H1 (cell line): Measurements from ENCODE around the gene TEX2. TPM values are rescaled to one million over a fixed set of nuclear protein-coding genes. Genes with fewer than 3 reads are reported as not detected.

ENCODE experiments used
- CTCF ChIA-PET: fragments of 300-600 bp; sonication (Branson Sonifier 250); formaldehyde crosslinking; loops from one replicate; lab custom pipeline; 2021; ENCODE audit not compliant: partially characterized antibody; lab: Charles Lee
- POLR2A ChIA-PET: fragments of 300-600 bp; sonication (Branson Sonifier 250); formaldehyde crosslinking; loops from one replicate; lab custom pipeline; 2021; ENCODE audit warnings: inconsistent platforms; ENCODE audit not compliant: partially characterized antibody; lab: Charles Lee
- DNase-seq, 2 experiments: peaks; one replicate each; pipeline versions ENCODE4 v3.0.0 to v3.0.0-alpha.2; 2010 to 2022; ENCODE audit warnings: low spot score in 2 of 2, low read depth in 1 of 2, mixed read lengths in 1 of 2
- FAIRE-seq: peaks from 2 replicates; lab custom pipeline; 2011; peaks lifted over from hg19 to GRCh38; lab: Jason Lieb, UNC
- H2AFZ ChIP-seq: 2 replicates; pipeline ENCODE4 v1.8.1; 2012; ENCODE audit warnings: low read length, inconsistent platforms
- H2AK5ac ChIP-seq: 2 replicates; pipeline ENCODE4 v1.6.1; 2013; ENCODE audit warnings: low read depth, low read length
- H2BK120ac ChIP-seq: replicated peaks from 2 replicates; pipeline ENCODE3; 2013; ENCODE audit warnings: low read depth, low read length, inconsistent platforms
- H2BK12ac ChIP-seq: 2 replicates; pipeline ENCODE4 v1.6.1; 2013; ENCODE audit warnings: low read depth, low read length
- H2BK15ac ChIP-seq: 2 replicates; pipeline ENCODE4 v1.6.1; 2013; ENCODE audit warnings: low read length
- H2BK20ac ChIP-seq: 2 replicates; pipeline ENCODE4 v1.6.1; 2013; ENCODE audit warnings: low read length
- H2BK5ac ChIP-seq: 2 replicates; pipeline ENCODE4 v1.6.1; 2013; ENCODE audit warnings: low read depth, low read length
- H3K14ac ChIP-seq: 2 replicates; pipeline ENCODE4 v1.6.1; 2013; ENCODE audit warnings: inconsistent platforms; ENCODE audit not compliant: insufficient read length
- H3K18ac ChIP-seq: 2 replicates; pipeline ENCODE4 v1.6.1; 2013; ENCODE audit warnings: low read length; ENCODE audit errors: extremely low read depth
- H3K23ac ChIP-seq: 2 replicates; pipeline ENCODE4 v1.6.1; 2013; ENCODE audit warnings: inconsistent platforms; ENCODE audit not compliant: insufficient read length
- H3K23me2 ChIP-seq: 2 replicates; pipeline ENCODE4 v1.6.1; 2013; ENCODE audit warnings: low read depth, low read length
- H3K27ac ChIP-seq: 2 replicates; pipeline ENCODE4 v1.6.1; 2011; ENCODE audit warnings: low read depth, low read length, inconsistent platforms
- H3K27me3 ChIP-seq, 4 experiments: replicated peaks in 1 of 4; 1 replicate in 1 of 4; 2 replicates in 3 of 4; pipeline versions ENCODE4 v1.6.1 to v1.8.1; 2011 to 2013; ENCODE audit warnings: low read length in 3 of 4, mild to moderate bottlenecking in 3 of 4, inconsistent platforms in 2 of 4, mixed read lengths in 2 of 4, moderate library complexity in 1 of 4; ENCODE audit not compliant: control insufficient read depth in 3 of 4, insufficient read depth in 3 of 4; ENCODE audit errors: extremely low read depth in 1 of 4
- H3K36me3 ChIP-seq, 4 experiments: 2 replicates each; pipeline versions ENCODE4 v1.6.1 to v1.8.1; 2011 to 2013; ENCODE audit warnings: mild to moderate bottlenecking in 4 of 4, low read length in 3 of 4, moderate library complexity in 2 of 4, control low read depth in 1 of 4, inconsistent platforms in 1 of 4; ENCODE audit not compliant: insufficient read depth in 4 of 4, control insufficient read depth in 2 of 4
- H3K4ac ChIP-seq: replicated peaks from 2 replicates; pipeline ENCODE3; 2013; ENCODE audit warnings: low read length, low read depth, mixed read lengths, inconsistent platforms; ENCODE audit not compliant: insufficient read length
- H3K4me1 ChIP-seq, 4 experiments: replicated peaks in 1 of 4; 1 replicate in 1 of 4; 2 replicates in 3 of 4; pipeline versions ENCODE4 v1.6.1 to v1.8.1; 2011 to 2013; ENCODE audit warnings: low read length in 3 of 4, inconsistent platforms in 2 of 4, mixed read lengths in 1 of 4; ENCODE audit not compliant: insufficient read depth in 4 of 4, control insufficient read depth in 3 of 4
- H3K4me2 ChIP-seq, 2 experiments: 2 replicates each; pipeline versions ENCODE4 v1.6.1 to v1.8.1; 2011 to 2013; ENCODE audit warnings: low read depth in 2 of 2, low read length in 2 of 2, control low read depth in 1 of 2, inconsistent platforms in 1 of 2, mild to moderate bottlenecking in 1 of 2; ENCODE audit not compliant: insufficient read depth in 1 of 2
- H3K4me3 ChIP-seq, 4 experiments: fragments of 200-600, 300-600 bp in 1 of 4; sonication (generic), shearing (Covaris generic), sonication (Bioruptor Twin) in 1 of 4; 2 replicates each; pipeline versions ENCODE4 v1.5.1 to v1.8.1; 2011 to 2016; ENCODE audit warnings: low read length in 4 of 4, low read depth in 3 of 4, control low read depth in 2 of 4, inconsistent platforms in 2 of 4, mild to moderate bottlenecking in 2 of 4, mixed read lengths in 1 of 4, moderate library complexity in 1 of 4; ENCODE audit not compliant: insufficient read depth in 2 of 4; ENCODE audit errors: extremely low read depth in 1 of 4
- H3K56ac ChIP-seq: replicated peaks from 2 replicates; pipeline ENCODE3; 2013; ENCODE audit warnings: low read depth, mild to moderate bottlenecking, mixed read lengths, low read length, inconsistent platforms; ENCODE audit not compliant: insufficient read length
- H3K79me1 ChIP-seq: 2 replicates; pipeline ENCODE4 v1.6.1; 2013; ENCODE audit warnings: low read depth, low read length, control low read depth
- H3K79me2 ChIP-seq, 2 experiments: 2 replicates each; pipeline versions ENCODE4 v1.6.1 to v1.8.1; 2012 to 2013; ENCODE audit warnings: low read length in 2 of 2, mild to moderate bottlenecking in 2 of 2, inconsistent platforms in 1 of 2; ENCODE audit not compliant: insufficient read depth in 2 of 2, control insufficient read depth in 1 of 2
- H3K9ac ChIP-seq, 4 experiments: replicated peaks in 1 of 4; 1 replicate in 1 of 4; 2 replicates in 3 of 4; pipeline versions ENCODE4 v1.6.1 to v1.8.1; 2011 to 2013; ENCODE audit warnings: low read depth in 3 of 4, low read length in 3 of 4, control low read depth in 2 of 4, mild to moderate bottlenecking in 2 of 4, moderate library complexity in 2 of 4, inconsistent platforms in 1 of 4; ENCODE audit errors: extremely low read depth in 1 of 4
- H3K9me3 ChIP-seq, 2 experiments: 2 replicates each; pipeline versions ENCODE4 v1.6.1 to v1.8.1; 2012 to 2013; ENCODE audit warnings: mild to moderate bottlenecking in 2 of 2, moderate library complexity in 2 of 2, control low read depth in 1 of 2, inconsistent platforms in 1 of 2, low read depth in 1 of 2, low read length in 1 of 2, mixed read lengths in 1 of 2; ENCODE audit not compliant: insufficient read depth in 2 of 2
- H4K20me1 ChIP-seq, 2 experiments: replicated peaks in 1 of 2; 2 replicates each; pipeline versions ENCODE3 to v1.8.1; 2011 to 2013; ENCODE audit warnings: inconsistent platforms in 2 of 2, low read length in 2 of 2, mild to moderate bottlenecking in 1 of 2; ENCODE audit not compliant: insufficient read depth in 2 of 2, control insufficient read depth in 1 of 2
- H4K5ac ChIP-seq: 2 replicates; pipeline ENCODE4 v1.6.1; 2013; ENCODE audit warnings: low read length, low read depth, mixed read lengths, inconsistent platforms; ENCODE audit not compliant: insufficient read length
- H4K8ac ChIP-seq: 2 replicates; pipeline ENCODE4 v1.8.0; 2013; ENCODE audit warnings: mild to moderate bottlenecking, moderate library complexity, low read length, inconsistent platforms; ENCODE audit not compliant: insufficient read depth; ENCODE audit errors: extremely low read depth
- H4K91ac ChIP-seq: replicated peaks from 2 replicates; pipeline ENCODE3; 2013; ENCODE audit warnings: low read length, mixed read lengths, inconsistent platforms; ENCODE audit not compliant: insufficient read length
- ATF3 ChIP-seq: IDR thresholded peaks from 2 replicates; pipeline ENCODE4 v1.6.1; 2011; ENCODE audit warnings: low read depth, mild to moderate bottlenecking, low read length; ENCODE audit not compliant: insufficient read depth
- BRCA1 ChIP-seq: IDR thresholded peaks from 2 replicates; pipeline ENCODE4 v1.6.1; 2012; ENCODE audit warnings: low read depth, low read length, improper control_type of control experiment
- CREB1 ChIP-seq: IDR thresholded peaks from 2 replicates; pipeline ENCODE4 v1.6.1; 2012; ENCODE audit warnings: inconsistent platforms
- EGR1 ChIP-seq: IDR thresholded peaks from 2 replicates; pipeline ENCODE4 v1.6.1; 2011; ENCODE audit warnings: low read depth, low read length, borderline replicate concordance
- EZH2 ChIP-seq: fragments of 200-600 bp; sonication (generic); IDR thresholded peaks from 2 replicates; pipeline ENCODE4 v1.7.1; 2012; ENCODE audit warnings: low read depth, mild to moderate bottlenecking, moderate library complexity, low read length, inconsistent platforms; ENCODE audit not compliant: severe bottlenecking
- HDAC6 ChIP-seq: IDR thresholded peaks from one replicate; pipeline ENCODE4 v1.7.1; 2012; ENCODE audit warnings: low read depth, mild to moderate bottlenecking, inconsistent platforms, low read length, moderate library complexity
- JUND ChIP-seq: IDR thresholded peaks from 2 replicates; pipeline ENCODE4 v1.6.1; 2011; ENCODE audit warnings: mild to moderate bottlenecking, improper control_type of control experiment, low read length
- POU5F1 ChIP-seq: IDR thresholded peaks from 2 replicates; pipeline ENCODE4 v1.6.1; 2011; ENCODE audit warnings: low read depth, mild to moderate bottlenecking, low read length, moderate library complexity
- RFX5 ChIP-seq: IDR thresholded peaks from 2 replicates; pipeline ENCODE4 v1.6.1; 2011; ENCODE audit warnings: low read depth, low read length, improper control_type of control experiment, borderline replicate concordance
- SAP30 ChIP-seq: fragments of 300-600 bp; sonication (generic); IDR thresholded peaks from 2 replicates; pipeline ENCODE4 v1.7.1; 2012; ENCODE audit warnings: low read length, moderate library complexity, mild to moderate bottlenecking, inconsistent platforms; ENCODE audit not compliant: insufficient read depth, insufficient replicate concordance
- SIRT6 ChIP-seq: IDR thresholded peaks from one replicate; pipeline ENCODE4 v1.7.1; 2012; ENCODE audit warnings: low read length, inconsistent platforms
- SIX5 ChIP-seq: IDR thresholded peaks from 2 replicates; pipeline ENCODE4 v1.6.1; 2011; ENCODE audit warnings: mild to moderate bottlenecking, low read depth, low read length
- SP1 ChIP-seq: IDR thresholded peaks from 2 replicates; pipeline ENCODE4 v1.6.1; 2011; ENCODE audit warnings: low read depth, low read length
- SP2 ChIP-seq: IDR thresholded peaks from 2 replicates; pipeline ENCODE4 v1.6.1; 2012; ENCODE audit warnings: mild to moderate bottlenecking, low read length, inconsistent platforms
- TAF1 ChIP-seq: IDR thresholded peaks from 2 replicates; pipeline ENCODE4 v1.6.1; 2011; ENCODE audit warnings: mild to moderate bottlenecking, low read depth, low read length
- TBP ChIP-seq: IDR thresholded peaks from 2 replicates; pipeline ENCODE4 v1.6.1; 2011; ENCODE audit warnings: low read depth, low read length, improper control_type of control experiment
- WGBS, 2 experiments: shearing (Covaris generic) in 1 of 2; methylation state at CpG; one replicate each; pipeline versions ENCODE4 v1.1.6 to v1.1.7; 2013 to 2015; ENCODE audit warnings: low lambda C conversion rate in 2 of 2, mixed read lengths in 2 of 2, inconsistent platforms in 1 of 2, low coverage in 1 of 2, missing lambda C conversion rate in 1 of 2; ENCODE audit not compliant: insufficient replicate concordance in 2 of 2, insufficient coverage in 1 of 2, insufficient read length in 1 of 2; ENCODE audit errors: extremely low coverage in 1 of 2, missing lambda C conversion rate in 1 of 2; 5-methylcytosine and 5-hydroxymethylcytosine counted together
- polyA plus RNA-seq, 7 experiments: library from polyadenylated mRNA; depleted of rRNA in 3 of 7; stranded (reverse) in 5 of 7; unstranded in 2 of 7; fragments of >200 nt in 5 of 7; fragments of 200-250 nt in 2 of 7; gene quantifications; 1 replicate in 5 of 7; 2 replicates in 1 of 7; 4 replicates in 1 of 7; pipeline versions ENCODE4 v1.2.1 to v1.2.3, GENCODE V29; 2011 to 2013; ENCODE audit warnings: missing spikeins in 2 of 7, mixed read lengths in 2 of 7
- total RNA-seq: library from RNA; stranded (reverse); fragmentation: NEBNext Ultra II Directional; extraction: Animal tissue kit (Norgen Biotek cat#: 25700); gene quantifications from 2 replicates; pipeline ENCODE4 v1.2.1, GENCODE V29; 2021

The TEX2 gene
- total and polyA plus RNA-seq, 2 of the 8 experiments (the other 6 are each of a cell fraction or from before 2014, with no cell fraction given): 6.1 to 15.6 TPM

DNA sequence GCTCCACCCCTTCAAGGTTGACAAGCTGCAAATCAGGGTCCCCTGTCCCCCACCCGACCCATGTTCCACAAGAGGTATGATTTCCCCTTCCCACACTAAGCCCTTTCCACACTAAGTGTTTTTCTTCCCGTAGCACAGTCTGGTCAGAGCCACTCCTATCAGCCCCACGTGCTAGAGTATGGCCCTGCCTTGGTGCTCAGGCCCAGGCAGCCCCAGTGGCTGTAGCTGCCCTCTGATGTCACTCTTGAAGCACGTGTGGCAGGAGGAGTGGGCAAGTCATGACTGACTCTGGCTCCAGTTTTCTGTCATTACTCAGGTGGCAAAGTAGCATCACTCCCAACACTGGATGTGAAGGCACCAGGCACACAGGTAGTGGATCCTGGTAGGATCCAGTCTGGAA, 97.7 kb downstream of the TEX2 start:
- H3K4ac ChIP-seq: no peak overlapping the region
- CTCF ChIA-PET: interaction anchor here (0.6 to 0.9 kb wide), 3 partner anchors 9 to 80 kb away, joined by 3 to 4 read pairs (median 3); no protein-coding TSS in a partner anchor
- no peaks in the 10 kb centered on the region for H3K79me1 ChIP-seq
- 94% methylated on average over 4 of the region's 4 CpGs; no CpG with 5 or more reads in 1 of the 2 experiments for WGBS, 2 experiments
- TF ChIP-seq BRCA1 (no peak), HDAC6 (no peak), JUND (no peak), SIX5 (no peak), SP1 (no peak), SP2 (no peak), POU5F1 (no peak), CREB1 (no peak), SIRT6 (no peak), RFX5 (no peak), TAF1 (no peak), ATF3 (no peak), SAP30 (no peak), TBP (no peak), EZH2 (no peak), EGR1 (no peak)
- FAIRE-seq: no peak
- no peak overlapping the region for H3K9ac ChIP-seq
- no peaks in the 10 kb centered on the region for H3K27me3 ChIP-seq
- H3K36me3 ChIP-seq: no peaks in the 10 kb centered on the region; a peak in 1 of 8 replicates
- no peak overlapping the region for H2BK120ac ChIP-seq
- no peak overlapping the region for H2BK15ac ChIP-seq
- POLR2A ChIA-PET: interaction anchor here (16.8 kb wide), 1 partner anchor 19 kb away, joined by 193 read pairs; no protein-coding TSS in a partner anchor
- H3K4me2 ChIP-seq: no peak overlapping the region
- DNase-seq: no peak
- no peak overlapping the region for H4K8ac ChIP-seq
- H2AFZ ChIP-seq: no peak overlapping the region
- no peak overlapping the region for H3K56ac ChIP-seq
- H3K14ac ChIP-seq: no peak overlapping the region
- H3K4me3 ChIP-seq: no peak overlapping the region
- no peak overlapping the region for H3K27ac ChIP-seq
- no peak overlapping the region for H4K91ac ChIP-seq
- H4K5ac ChIP-seq: no peak overlapping the region
- H3K18ac ChIP-seq: no peak overlapping the region
- H2BK20ac ChIP-seq: no peak overlapping the region
- H3K23me2 ChIP-seq: no peaks in the 10 kb centered on the region
- H2AK5ac ChIP-seq: no peak overlapping the region
- no peak overlapping the region for H2BK12ac ChIP-seq
- H3K4me1 ChIP-seq: no peaks in the 10 kb centered on the region
- H2BK5ac ChIP-seq: no peak overlapping the region
- peak overlapping the region; percentile 86 for H3K23ac ChIP-seq
- no peaks in the 10 kb centered on the region for H4K20me1 ChIP-seq
- no peaks in the 10 kb centered on the region for H3K9me3 ChIP-seq
- no peaks in the 10 kb centered on the region for H3K79me2 ChIP-seq
